Umbilical cord (tissue), 2 donors: ENCODE results near the gene IQCE. TPM values are rescaled to one million over a fixed set of nuclear protein-coding genes. Genes with fewer than 3 reads are reported as not detected.
A peak's percentile ranks its signal among the peaks of the same experiment; 100 is the strongest.

Experiments
- DNase-seq: peaks from one replicate; pipeline ENCODE4 v3.0.0-alpha.2; 2015; ENCODE audit warnings: low spot score
- total RNA-seq: library from RNA; depleted of rRNA; stranded (reverse); fragments of >200 nt; gene quantifications from one replicate; pipeline ENCODE4 v1.2.3, GENCODE V29; 2014; ENCODE audit warnings: low replicate concordance; ENCODE audit not compliant: insufficient read depth

IQCE gene, protein sequence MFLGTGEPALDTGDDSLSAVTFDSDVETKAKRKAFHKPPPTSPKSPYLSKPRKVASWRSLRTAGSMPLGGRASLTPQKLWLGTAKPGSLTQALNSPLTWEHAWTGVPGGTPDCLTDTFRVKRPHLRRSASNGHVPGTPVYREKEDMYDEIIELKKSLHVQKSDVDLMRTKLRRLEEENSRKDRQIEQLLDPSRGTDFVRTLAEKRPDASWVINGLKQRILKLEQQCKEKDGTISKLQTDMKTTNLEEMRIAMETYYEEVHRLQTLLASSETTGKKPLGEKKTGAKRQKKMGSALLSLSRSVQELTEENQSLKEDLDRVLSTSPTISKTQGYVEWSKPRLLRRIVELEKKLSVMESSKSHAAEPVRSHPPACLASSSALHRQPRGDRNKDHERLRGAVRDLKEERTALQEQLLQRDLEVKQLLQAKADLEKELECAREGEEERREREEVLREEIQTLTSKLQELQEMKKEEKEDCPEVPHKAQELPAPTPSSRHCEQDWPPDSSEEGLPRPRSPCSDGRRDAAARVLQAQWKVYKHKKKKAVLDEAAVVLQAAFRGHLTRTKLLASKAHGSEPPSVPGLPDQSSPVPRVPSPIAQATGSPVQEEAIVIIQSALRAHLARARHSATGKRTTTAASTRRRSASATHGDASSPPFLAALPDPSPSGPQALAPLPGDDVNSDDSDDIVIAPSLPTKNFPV
- total RNA-seq, result 5.1 TPM

DNA sequence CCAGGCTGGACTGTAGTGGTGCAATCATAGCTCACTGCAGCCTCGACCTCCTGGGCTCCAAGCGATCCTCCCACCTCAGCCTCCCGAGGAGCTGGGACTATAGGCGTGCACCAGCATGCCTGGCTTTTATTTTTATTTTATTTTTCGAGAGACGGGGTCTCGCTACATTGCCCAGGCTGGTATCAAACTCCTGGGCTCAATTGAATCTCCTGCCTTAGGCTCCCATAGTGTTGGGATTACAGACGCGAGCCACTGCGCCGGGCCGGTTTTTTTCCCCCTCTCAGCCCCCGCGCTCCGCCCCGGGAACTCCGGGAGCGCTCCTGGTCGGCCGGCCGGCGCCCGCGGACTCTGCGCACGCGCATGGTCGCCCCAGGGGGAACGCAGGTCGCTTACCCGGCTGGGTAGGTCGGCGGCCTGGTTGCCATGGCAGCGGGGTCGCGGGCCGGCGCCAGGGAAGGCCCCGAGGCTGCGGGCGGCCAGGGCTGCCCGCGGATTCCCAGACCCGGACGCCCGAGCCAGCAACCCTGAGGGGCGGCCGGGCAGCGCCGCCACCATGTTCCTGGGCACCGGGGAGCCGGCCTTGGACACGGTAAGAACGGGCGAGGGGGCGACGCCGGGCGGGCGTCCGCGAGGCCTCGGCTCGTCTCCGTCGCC is at the start of gene IQCE:
Gene IQCE (plus strand): TSS at position 351 of the 654 bp plus-strand sequence. CDS start 203 bp downstream, at position 554.
- peak; percentile 93 for DNase-seq

DNA sequence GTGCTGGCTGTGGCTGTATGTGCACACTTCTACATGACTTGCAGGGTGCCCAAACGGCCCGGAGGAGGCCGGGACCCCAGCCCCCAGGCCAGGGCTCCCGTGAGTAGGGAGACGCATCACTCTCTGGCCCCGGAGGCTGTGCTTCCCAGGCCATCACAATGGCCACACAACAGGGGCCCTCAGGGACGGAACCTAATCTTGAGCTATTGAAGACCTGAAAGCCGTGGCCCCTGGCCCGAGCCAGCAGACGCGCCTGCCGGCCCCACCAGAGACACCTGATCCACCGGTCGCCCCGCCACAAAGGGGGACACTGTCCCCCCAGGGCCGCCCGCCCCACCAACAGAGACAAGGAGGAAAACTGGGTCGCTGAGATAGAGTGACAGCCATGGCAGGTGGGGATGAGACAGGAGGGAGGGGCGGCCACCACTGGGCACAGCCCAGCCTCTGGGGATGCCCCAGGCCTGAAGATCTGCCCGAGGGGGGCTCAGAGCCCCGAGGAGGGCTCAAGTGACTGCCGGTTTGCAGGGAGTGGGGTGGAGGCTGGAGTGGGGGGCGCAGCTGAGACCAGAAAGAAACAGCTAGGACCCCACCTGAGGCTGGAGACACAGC is 49.4 kb upstream of the IQCE start:
- DNase-seq, result no peak

DNA sequence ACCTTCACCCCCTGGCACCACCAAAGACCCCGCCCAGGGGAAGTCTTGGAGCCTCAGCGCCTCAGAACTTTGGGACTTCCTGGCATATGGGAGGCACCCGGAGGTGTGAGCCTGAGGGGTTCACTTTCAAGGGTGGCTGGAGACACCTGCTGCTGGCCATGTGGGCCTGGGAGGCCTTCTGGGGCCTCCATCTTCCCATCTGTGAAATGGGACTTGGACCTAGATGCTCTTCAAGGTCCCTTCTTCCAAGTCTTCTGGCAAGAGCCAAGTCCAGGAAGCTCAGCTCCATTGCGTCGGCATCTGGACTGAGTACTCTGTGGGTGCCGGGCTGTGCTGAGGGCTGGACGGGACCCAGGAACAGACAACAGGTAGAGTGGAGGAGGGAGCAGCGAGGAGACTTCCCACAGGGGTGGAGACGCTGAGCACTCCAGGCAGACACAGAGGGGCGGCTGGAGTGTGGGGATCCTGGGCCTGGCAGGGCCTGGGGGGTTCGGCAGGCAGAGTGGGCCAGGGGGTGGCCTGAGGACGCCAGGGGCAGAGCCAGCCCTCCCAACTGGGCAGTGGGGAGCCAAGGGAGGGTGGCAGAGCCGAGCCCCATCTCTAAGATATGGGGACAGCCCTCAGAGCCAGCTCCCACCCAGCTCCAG is 48.5 kb upstream of the IQCE start:
- DNase-seq, result no peak

DNA sequence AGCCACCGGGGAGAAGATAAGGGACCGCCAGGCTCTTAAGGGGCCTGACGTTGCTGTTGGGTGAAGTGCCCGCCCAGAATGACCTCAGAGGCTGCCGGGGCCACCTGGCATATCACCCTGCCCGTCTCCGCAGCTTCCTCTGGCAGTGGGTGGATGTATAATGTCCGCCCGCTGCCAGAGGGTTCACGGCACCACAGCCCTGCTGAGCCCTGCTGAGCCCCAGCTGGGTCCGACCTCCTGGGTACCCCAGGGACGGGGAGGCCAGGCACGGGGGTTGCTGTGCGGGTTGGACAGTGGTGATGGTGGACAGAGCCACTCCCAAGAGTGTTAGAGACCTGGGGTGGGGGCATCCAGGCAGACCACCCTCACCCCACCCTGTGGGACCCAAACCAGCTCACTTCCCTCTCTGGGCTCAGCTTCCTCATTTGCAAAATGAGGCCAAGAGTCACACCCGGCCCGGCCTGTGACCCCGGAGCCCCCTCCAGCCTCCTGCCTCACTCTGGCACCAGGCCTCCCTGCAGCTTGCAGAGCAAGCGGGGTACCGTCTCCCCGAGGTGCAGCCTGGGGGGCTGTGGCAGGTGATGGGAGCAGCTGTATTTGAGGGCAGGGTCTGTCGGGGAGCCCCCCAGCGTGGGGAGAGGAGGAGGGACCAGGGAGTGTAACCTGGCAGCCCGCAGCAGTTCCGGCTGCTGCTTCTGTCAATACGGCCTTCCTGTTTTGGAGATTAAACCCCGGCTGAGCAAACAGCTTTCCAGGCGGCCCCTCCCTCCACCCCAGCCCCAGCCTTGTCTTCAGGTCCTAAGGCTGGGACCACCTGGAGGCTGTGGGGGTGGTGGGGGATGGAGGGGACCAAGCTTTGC is 47.6 kb upstream of the IQCE start:
- DNase-seq, result no peak

DNA sequence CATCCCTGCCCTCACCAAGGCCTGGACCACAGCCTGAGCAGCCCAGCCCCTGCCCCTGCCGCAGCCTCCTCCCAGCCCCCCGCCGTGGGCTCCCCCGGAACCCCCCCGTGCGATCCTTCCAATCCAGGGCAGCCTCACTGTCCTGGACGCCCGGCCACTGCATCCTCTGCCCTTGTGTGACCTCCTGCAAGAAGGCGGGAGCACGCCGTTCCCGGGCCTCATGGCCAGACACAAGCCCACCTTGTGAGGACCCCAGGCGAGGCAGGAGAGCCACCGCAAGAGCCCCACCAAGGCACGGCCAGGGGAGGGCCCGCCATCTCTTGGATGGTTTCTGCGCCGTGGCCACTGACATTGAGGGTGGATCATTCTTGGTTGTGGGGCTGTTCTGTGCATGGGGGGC is 47.0 kb upstream of the IQCE start:
- DNase-seq, result no peak

DNA sequence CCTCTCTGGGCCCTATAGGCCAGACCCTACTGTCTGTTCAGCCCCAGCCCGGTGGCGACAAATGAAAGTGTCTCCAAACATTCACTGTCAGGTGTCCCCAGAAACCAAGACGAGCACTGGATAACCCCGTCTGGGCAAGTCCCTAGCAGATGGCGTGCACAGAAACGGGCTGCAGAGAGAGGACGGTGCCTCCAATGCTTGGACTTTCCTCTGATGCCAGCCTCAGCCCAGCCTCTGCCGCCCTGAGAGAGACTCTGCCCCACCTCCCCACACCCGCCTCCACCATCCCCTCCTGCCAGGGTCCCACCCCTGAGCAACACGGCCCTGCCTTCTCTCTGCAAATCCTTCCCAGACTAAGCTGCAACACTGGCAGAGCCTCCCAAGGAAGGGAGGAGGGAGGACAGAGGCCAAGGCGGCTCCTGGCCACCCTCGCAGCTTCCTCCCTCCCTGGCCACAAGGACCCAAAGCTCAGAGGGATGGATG is 46.6 kb upstream of the IQCE start:
- peak; percentile 65 for DNase-seq

DNA sequence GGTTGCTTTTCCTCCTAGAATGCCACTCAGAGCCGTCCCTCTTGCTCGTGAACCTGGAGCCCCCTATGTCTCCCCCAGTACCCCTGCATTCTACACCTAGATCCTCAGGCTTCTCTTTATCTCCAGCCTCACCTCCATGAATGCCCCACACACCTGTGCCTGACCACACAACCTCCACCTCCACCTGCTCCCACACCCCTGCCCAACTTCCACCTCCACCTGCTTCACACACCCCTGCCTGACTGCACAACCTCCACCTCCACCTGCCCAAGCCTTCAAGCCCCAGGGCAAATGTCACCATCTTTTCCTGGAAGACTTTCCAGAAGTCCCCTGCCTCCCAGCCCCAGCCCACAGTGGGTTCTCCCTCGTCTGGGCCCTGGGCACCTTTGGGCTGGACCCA is 46.1 kb upstream of the IQCE start:
- DNase-seq, result no peak

DNA sequence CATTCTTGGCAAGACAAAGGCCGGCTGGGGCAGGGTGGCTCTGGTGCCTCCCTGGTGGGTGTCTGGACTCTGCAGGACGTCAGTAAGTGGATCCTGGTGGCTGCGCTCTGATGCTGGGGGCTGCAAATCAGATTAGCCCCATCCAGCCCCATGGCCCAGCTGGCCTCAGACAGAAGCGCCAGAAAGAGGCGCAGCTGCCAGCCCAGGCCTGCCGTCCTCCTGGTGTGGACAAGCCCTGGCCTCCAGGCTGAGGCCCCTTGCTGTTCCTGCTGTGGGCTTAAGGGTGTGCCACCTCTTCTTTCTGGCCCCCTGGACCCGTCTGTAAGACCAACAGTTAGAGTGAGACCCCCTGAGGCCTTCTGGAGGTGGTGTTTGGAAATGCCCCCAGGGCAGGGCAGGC is 45.1 kb upstream of the IQCE start:
- DNase-seq, result no peak

DNA sequence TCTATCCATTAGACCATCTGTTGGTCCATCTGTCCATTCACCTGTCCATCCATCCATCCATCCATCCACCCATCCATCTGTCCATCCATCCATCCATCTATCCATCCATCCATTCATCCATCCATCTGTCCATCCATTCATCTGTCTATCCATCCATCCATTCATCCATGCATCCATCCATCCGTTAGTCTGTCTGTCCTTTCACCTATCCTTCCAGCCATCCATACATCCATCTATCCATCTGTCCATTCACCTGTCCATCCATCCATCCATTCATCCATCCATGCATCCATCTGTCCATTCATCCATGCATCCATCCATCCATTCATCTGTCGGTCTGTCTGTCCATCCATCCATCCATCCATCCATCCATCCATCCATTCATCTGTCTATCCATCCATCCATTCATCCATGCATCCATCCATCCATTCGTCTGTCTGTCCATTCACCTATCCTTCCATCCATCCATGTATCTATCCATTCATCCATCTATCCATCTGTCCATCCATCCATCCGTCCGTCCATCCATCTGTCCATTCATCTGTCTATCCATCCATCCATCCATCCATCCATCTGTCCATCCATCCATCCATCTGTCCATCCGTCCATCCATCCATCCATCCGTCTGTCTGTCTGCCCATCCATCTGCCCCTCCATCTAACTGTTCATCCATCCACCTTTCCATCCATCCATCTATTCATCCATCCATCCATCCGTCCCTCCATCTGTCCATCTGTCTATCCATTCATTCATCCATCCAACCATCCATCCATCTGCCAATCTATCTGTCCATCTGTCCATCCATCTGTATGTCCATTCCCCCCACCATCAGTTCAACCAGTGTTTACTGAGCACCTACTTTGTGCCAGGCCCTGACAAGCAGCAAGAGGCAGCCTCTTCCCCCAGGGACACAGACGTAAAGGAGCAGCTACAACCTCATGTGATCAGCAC is 44.0 kb upstream of the IQCE start:
- DNase-seq, result no peak

DNA sequence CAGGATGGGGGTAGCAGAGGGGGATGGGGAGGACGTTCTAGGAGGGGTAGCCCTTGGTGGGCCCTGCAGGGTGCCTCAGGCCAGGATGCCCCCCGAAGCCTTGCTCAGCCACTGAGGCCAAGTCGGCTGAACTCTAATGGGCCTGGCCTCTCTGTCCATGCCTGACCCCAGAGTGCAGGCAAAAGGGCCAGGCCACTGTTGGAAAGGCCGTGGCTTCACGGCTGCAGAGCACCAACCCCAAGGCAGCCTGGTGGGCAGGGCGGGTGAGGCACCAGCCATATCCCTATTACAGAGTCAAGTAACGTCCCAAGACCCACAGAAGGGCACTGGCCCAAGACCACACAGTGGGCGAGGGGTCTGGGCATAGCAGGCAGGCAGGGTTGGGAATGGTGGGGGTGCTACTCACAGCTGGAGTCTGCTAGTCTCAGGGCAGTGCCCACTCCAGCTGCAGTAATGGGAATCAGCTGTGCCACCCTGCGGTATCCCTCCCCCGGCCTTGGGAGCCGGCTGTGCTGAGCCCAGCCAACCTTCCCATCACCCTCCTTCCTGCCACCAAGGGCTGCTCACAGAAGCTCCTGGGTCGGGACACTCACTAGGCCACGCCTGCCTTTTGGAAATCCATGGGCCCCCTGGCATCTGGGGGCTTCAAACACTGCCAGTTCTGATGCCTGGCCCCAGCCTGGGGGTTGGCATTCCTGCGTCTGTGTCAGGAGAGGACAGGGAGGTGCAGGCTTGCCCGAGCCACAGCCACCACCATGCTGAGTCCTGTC is 43.2 kb upstream of the IQCE start:
- no peak for DNase-seq

DNA sequence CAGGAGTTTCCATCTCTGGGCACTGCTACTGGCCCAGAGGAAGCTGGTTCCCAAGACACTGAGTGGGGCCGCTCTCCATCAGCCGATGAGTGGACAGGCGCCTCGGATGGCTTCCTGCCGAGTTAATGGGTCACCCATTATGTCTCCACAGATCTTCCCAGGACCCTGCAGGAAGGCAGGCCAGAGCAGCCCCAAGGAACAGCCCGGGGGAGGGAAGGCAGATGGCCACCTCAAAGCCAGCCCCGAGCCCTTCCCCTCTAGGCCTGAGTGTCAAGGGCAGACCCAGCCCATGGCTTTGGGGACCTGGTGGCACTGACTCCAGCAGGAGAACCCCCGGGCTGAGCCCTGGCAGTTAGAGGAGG is 42.6 kb upstream of the IQCE start:
- no peak for DNase-seq

DNA sequence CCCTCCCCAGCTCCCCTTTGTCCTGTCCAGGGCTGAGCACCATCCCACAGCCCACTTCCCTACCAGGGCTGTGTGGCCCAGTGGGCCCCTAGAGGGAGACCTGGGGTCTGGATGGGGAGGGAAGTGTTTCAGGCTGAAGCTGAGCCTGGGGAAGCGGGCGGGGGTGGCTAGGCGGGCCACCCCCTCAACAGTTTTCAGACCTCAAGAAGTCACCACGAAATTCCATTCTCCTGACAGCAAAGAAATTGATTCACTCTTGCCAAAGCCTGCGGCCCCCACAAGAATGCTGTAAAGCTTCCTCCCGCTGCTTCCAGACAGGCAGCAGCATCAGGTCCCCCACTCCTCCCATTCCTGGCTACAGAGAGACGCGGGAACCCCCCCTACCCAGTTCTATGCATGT is 41.8 kb upstream of the IQCE start:
- DNase-seq, result peak; percentile 77

DNA sequence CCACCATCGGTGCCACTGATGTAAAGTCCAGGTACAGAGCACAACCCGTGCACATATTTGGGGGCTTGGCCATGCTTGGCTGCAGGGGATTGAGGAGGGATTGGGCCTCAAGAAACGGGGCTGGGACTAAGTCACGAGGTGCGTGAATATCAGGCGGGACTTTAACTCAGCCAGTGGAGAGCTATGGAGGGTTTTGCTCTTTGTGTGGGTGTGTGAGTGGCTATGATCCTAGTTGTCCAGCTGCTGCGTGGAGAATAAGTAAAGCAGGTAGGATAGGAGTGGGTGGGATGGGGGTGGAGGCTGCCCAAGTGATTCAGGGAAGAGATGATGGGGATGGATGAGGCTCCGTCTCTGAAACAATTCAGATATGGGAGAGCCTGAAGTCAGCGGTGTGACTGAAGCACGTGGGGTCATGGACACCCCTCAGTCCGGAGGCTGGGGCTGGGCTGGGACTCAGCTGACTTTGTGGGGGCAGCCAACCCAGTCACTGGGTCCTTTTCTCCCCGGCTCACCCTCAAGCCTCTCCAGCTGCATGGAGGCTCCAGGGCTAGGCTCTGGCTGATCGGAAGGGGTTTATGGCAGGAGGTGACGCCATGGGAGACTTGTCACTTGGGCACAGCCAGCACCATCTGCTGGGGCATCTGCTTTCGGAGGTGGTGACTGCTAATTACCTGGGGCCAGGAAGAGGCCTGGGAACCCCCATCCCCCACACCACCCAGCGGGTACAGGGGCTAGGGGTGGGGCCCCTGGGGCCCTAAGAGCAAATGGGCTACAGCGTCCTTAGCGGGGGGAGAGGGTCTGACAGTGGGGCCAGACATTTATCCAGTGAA is 40.9 kb upstream of the IQCE start:
- no peak for DNase-seq

DNA sequence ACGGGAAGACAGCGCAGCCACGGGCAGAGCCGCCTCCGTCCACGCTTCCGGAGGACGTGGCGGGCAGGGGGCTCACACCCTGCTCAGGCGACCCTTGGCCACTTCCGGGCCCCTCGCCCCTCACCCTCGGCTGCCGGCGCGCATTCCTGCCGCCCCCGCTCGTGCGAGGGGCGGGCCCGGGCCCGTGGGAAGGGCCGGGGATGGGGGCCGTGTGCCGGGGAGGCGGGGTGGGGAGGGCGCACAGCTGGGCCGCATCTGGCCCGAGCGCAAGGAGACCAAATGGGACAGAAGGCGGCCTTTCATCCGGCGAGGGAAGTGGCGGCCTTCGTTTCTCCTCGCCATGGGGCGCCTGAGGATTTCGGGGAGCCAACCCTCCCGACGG is 40.1 kb upstream of the IQCE start:
- DNase-seq, result no peak

DNA sequence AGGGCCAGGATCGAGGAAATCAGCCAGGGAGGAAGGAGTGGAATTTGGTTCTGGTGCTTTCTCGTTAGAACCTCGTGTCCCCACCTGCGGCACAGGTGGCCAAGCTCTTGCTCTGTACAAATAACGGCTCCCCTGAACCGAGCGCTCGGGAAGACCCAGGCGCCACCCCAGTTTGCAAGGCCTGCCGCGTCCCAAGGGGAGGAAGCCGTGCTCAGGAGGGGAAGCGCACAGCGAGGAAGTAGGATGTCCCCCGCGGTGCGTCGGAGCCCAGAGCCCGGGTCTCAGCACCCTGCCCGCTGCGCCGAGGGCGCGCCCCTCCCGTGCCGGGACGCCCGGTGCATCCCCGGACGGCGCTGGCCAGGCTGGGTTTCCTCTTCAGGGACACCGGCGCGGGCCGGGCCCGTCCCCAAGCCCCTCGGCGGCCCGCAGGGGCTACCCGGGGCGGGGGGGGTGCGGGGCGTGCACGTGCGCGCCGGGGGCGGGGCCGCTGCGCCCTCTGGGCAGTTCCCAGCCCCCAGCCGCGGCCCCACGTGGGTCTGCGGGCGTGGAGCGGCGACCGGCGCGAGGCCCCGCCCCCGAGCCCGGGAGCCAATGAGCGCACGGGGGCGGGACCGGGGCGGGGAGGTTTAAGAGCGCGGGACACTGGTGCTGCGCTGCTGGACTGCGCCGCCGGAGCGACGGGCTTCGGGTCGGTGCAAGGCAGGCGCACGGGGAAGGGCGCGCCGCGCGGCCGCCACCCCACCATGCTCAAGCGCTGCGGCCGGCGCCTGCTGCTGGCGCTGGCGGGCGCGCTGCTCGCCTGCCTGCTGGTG is 39.5 kb upstream of the IQCE start, which contains the start of gene LFNG:
Gene LFNG (plus strand): TSS at position 656 of the 812 bp plus-strand sequence. CDS start 88 bp downstream, at position 744.
- DNase-seq, result peak; percentile 89

DNA sequence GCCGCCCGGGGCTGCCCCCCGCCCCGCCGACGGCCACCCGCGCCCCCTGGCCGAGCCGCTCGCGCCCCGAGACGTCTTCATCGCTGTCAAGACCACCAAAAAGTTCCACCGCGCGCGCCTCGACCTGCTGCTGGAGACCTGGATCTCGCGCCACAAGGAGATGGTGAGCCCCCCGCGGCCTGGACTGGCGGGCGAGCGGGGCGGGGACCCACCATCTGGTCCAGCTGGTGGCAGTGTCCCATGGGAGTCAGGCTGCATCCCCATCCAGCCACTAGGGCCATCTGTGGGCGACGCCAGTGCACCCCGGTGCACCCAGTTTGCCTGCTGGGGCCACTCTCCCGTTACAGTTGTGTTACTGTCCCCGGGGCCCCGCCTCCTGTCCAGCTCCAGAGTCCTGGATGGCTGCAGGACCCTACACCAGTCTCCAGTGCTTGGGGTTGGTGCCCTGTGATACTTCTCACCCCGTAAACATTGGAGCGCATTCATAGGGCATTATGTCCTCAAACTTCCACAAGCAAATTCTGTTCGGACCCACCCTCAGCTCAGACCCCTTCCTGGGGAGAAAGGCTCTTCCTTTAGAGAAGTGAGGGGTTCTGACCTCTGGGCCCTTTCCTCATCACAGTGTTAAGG is 38.5 kb upstream of the IQCE start:
- DNase-seq, result no peak
